ENCODE measurements around the gene SPRYD4. TPM values are rescaled to one million over a fixed set of nuclear protein-coding genes. Genes with fewer than 3 reads are reported as not detected.

Gene SPRYD4
- total RNA-seq, 1 donor from 2014 or later, result 1.1 TPM

- H3K36me3 ChIP-seq (ENCODE audit: control insufficient read depth, insufficient read depth, low read length), result no peaks in the 10 kb centered on the region
- TF ChIP-seq CTCF (IDR thresholded peaks at IDR 0.05; ENCODE audit: insufficient read depth, low read length, severe bottlenecking), result no peak
- DNase-seq (ENCODE audit: low read depth) (no peak), FAIRE-seq (no peak)
- H3K27me3 ChIP-seq (ENCODE audit: control insufficient read depth, insufficient read depth, low read length), result no peaks in the 10 kb centered on the region
- H3K4me3 ChIP-seq (ENCODE audit: low read depth, low read length), result no peak overlapping the region
These were observed 9.3 kb downstream of the SPRYD4 start for GRCh38 chr12:56477521-56478225.

- no peak for FAIRE-seq
These were observed 11.2 kb downstream of the SPRYD4 start for GRCh38 chr12:56479625-56480024.

GRCh38 chr12:56484566-56484965 is 16.2 kb downstream of the SPRYD4 start:
- DNase-seq (ENCODE audit: low read depth) (no peak), FAIRE-seq (no peak)
- H3K4me3 ChIP-seq (ENCODE audit: low read depth, low read length), result no peak overlapping the region
- H3K36me3 ChIP-seq (ENCODE audit: control insufficient read depth, insufficient read depth, low read length), result no peaks in the 10 kb centered on the region
- H3K27me3 ChIP-seq (ENCODE audit: control insufficient read depth, insufficient read depth, low read length), result peaks cover 1% of the 10 kb centered on the region
- TF ChIP-seq CTCF (IDR thresholded peaks at IDR 0.05; ENCODE audit: insufficient read depth, low read length, severe bottlenecking), result no peak

More at GRCh38 chr12:56479625-56480024, 11.2 kb downstream of the SPRYD4 start:
- H3K27me3 ChIP-seq (ENCODE audit: control insufficient read depth, insufficient read depth, low read length), result no peaks in the 10 kb centered on the region
- DNase-seq (ENCODE audit: low read depth), result no peak
- H3K36me3 ChIP-seq (ENCODE audit: control insufficient read depth, insufficient read depth, low read length), result no peaks in the 10 kb centered on the region
- TF ChIP-seq CTCF (IDR thresholded peaks at IDR 0.05; ENCODE audit: insufficient read depth, low read length, severe bottlenecking), result no peak
- no peak overlapping the region for H3K4me3 ChIP-seq (ENCODE audit: low read depth, low read length)

GRCh38 chr12:56486694-56487093 is 18.3 kb downstream of the SPRYD4 start:
- TF ChIP-seq CTCF (IDR thresholded peaks at IDR 0.05; ENCODE audit: insufficient read depth, low read length, severe bottlenecking), result no peak
- H3K36me3 ChIP-seq (ENCODE audit: control insufficient read depth, insufficient read depth, low read length), result no peaks in the 10 kb centered on the region
- H3K27me3 ChIP-seq (ENCODE audit: control insufficient read depth, insufficient read depth, low read length), result peaks cover 4% of the 10 kb centered on the region
- no peak for FAIRE-seq
- no peak overlapping the region for H3K4me3 ChIP-seq (ENCODE audit: low read depth, low read length)
- no peak for DNase-seq (ENCODE audit: low read depth)

GRCh38 chr12:56487448-56488040 is 19.2 kb downstream of the SPRYD4 start:
- DNase-seq (ENCODE audit: low read depth) (peak; percentile 17), FAIRE-seq (no peak)
- Histone ChIP-seq H3K4me3 (ENCODE audit: low read depth, low read length) (peak overlapping the region; percentile 48), H3K27me3 (ENCODE audit: control insufficient read depth, insufficient read depth, low read length) (peaks cover 4% of the 10 kb centered on the region), H3K36me3 (ENCODE audit: control insufficient read depth, insufficient read depth, low read length) (no peaks in the 10 kb centered on the region)
- no peak for TF ChIP-seq CTCF (IDR thresholded peaks at IDR 0.05; ENCODE audit: insufficient read depth, low read length, severe bottlenecking)

All from bronchial epithelial cell (primary cell).